Measurements from ENCODE around the gene MRPL53. TPM values are rescaled to one million over a fixed set of nuclear protein-coding genes. Genes with fewer than 3 reads are reported as not detected.

Gene MRPL53
- total and polyA plus RNA-seq, 2 of the 13 experiments (the other 11 are each of a cell fraction or from before 2014, with no cell fraction given), result 34.3 to 51.9 TPM

- TF ChIP-seq ZNF275 (CRISPR knock-in tag; IDR thresholded peaks at IDR 0.05; ENCODE audit: borderline replicate concordance) (no peak), NCOA2 (CRISPR knock-in tag; IDR thresholded peaks at IDR 0.05) (peak; percentile 21), ZNF576 (CRISPR knock-in tag; IDR thresholded peaks at IDR 0.05) (peak; percentile 89), ZNF503 (CRISPR knock-in tag; IDR thresholded peaks at IDR 0.05) (0 out of 2 replicates have a peak, but pooled peaks have one; percentile 55), AHDC1 (CRISPR knock-in tag; IDR thresholded peaks at IDR 0.05; ENCODE audit: borderline replicate concordance) (peak; percentile 67; the same call in 1 of the 2 replicates), HMGA1 (CRISPR knock-in tag; conservative IDR thresholded peaks at IDR 0.05) (no peak), ARID3A (IDR thresholded peaks at IDR 0.05; ENCODE audit: low read depth, low read length) (no peak), CBX2 (IDR thresholded peaks at IDR 0.05; ENCODE audit: low read depth, low read length) (no peak), CBX2 (CRISPR knock-in tag; IDR thresholded peaks at IDR 0.05; ENCODE audit: low read depth) (no peak), ZNF33B (CRISPR knock-in tag; IDR thresholded peaks at IDR 0.05) (no peak), SIN3A (IDR thresholded peaks at IDR 0.05; ENCODE audit: borderline replicate concordance, low read depth, low read length) (peak; percentile 26; the same call in 1 of the 2 replicates), CSRNP1 (CRISPR knock-in tag; IDR thresholded peaks at IDR 0.05) (no peak; the same call in 1 of the 2 replicates), MTF2 (CRISPR knock-in tag; IDR thresholded peaks at IDR 0.05; ENCODE audit: borderline replicate concordance) (peak; percentile 62; the same call in 1 of the 2 replicates), NR2C2 (CRISPR knock-in tag; IDR thresholded peaks at IDR 0.05; ENCODE audit: borderline replicate concordance) (peak; percentile 92), JUN (CRISPR knock-in tag; IDR thresholded peaks at IDR 0.05) (no peak)
These were observed 30.4 kb upstream of the MRPL53 start (continued) for GRCh38 chr2:74502720-74503505.

Data from HepG2 (cell line).